Measurements from ENCODE around the gene ATG10.

ATG10 gene

DNA sequence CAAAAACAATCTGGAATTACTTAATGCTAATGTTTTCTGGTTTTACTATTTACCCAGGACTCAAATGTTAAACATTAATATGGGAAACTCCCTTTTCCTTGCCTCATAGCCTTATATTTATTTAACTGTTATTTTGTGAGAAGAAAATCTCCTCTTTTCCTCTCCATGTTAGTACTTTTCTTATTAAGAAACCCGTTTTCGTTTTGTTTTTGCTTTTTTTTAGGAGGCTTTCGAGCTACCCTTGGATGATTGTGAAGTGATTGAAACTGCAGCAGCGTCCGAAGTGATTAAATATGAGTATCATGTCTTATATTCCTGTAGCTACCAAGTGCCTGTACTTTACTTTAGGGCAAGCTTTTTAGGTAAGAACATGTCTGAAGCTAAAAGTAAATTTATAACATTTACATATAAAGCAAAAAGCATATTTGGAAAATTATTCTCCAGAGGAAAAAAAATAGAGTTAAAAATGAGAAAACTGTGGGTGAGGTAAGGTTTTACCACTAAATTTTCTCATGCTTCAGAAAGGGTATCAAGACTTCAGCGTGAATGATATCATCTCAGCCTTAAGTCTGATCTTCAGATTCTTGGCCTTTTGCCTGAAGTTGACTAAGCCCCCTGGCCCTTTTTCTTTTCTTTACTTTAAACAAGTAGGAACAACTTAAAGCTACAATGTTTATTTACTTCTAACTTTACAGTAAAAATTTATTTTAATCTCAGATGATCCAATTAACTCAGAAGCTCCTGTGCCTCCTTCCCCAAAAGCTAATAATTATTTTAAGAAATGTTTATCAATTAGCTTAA is 192.6 kb downstream of the ATG10 start:
- peak; percentile 69 for DNase-seq (ENCODE audit: low spot score)
- FAIRE-seq: peak; percentile 79

DNA sequence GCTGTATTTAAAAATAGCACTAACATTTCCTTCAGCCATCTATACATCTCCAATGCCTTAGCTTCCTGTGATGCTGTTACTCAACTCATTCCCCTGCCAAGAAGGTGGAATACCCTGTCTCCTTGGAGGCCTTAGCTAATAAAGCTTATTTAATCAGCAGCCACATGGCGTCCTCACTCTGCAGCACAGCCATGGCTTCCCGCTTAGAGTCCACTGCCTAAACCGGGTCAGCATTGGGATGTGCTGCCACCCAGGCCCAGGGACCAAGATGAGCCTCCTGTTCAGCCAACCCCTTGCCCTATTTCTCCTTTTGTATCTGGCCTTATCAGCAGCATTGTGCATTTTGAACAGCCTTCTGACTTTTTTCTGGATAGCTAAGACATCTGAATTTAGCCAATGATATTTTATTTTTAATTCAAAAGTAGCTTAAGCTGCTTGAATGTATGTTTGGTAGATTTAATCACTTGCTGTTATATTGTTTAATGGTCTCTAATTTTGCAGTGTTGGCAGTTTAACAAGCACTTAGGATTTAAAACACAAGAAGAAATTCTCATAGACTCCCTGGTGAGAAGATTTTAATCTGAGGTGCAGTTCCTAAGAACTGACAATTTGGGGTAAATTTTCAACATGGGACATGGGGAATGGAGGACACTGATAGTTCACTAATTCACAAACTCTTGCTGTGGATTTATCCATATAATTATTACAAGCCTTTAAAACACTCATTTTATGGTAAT is 193.3 kb downstream of the ATG10 start:
- FAIRE-seq (no peak), DNase-seq (ENCODE audit: low spot score) (peak; percentile 37)

DNA sequence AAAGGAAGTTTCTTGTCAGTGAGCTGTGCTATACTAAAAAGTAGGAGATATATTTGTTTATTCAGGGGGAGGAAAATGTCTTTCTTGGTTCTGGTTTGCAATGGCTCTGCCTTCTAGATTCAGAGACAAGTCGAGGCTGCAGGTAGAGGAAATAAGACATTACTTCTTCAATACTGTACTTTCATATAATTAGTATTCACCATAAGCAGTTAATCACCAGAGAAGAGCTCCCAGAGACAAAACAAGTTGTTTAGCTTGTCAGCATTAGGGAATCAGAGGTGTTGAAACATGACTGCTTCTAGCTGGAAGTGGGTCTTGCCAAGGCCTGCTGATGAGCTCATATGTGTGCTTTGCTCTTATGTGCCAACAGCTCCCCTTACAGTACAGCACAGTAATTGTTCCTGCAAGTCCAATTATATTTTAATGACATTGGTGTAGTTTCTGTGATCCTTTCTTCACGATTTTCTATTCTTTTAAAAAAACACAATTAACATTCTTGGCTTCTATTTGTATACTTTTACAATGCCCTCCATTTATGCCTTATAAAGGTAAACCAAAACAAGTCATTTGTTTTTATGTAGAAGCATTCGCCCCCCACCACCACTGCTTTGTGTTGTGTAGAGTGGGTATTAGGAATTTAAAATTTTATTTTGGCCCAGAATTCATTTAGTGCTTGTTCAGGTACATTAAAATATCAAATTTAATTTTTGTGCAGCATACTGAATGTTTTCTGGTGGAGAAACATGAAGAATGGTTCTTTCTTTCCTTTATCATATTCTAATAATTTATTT is 194.1 kb downstream of the ATG10 start:
- peak; percentile 30 for FAIRE-seq

DNA sequence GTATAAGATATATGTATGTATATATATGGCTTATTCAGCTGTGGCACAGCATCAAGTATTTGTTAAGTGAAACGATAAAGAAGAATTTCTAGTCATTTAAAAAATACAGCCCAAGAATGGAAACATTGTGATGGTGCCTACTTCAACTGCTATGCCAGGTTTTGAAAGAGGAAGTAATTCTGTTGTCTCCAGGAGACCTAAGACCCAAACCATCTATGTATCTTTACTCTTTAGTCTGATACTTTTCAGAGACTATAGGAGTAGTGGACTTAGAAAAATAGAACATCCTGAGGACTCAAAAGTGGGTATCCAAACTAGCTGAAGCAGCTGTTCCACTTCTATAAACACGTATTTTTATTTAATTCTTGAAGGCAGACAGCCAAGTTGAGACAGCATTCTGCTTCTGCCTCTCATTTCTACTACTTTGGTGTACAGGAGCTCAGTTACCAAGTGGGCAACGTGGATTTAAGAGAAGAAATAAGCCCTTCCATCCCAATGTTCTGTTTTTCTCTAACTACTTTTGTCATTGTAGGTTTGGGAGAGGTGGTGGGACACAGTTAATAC is 195.6 kb downstream of the ATG10 start:
- DNase-seq (ENCODE audit: low spot score) (no peak), FAIRE-seq (no peak)

More for the DNA sequence above, 194.1 kb downstream of the ATG10 start:
- DNase-seq (ENCODE audit: low spot score): peak; percentile 66

DNA sequence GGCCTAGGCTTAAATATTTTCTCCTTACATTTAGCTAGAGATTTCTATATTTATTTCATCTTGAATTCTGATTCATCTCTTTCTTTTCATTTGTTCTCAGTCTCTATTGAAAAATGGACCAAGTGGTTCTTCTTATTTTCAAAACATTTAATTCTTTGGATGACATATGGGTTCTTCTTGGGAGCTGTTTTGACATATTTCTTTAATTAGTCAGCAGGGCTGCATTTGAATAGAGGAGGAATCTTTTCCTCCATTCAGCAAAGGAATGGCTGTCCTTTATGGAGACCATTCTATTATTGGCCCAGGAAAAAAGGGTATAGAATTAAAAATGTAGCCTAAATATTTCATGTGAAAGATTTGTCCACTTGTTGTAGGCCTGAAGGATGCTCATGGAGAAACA is 196.5 kb downstream of the ATG10 start:
- no peak for FAIRE-seq
- no peak for DNase-seq (ENCODE audit: low spot score)

DNA sequence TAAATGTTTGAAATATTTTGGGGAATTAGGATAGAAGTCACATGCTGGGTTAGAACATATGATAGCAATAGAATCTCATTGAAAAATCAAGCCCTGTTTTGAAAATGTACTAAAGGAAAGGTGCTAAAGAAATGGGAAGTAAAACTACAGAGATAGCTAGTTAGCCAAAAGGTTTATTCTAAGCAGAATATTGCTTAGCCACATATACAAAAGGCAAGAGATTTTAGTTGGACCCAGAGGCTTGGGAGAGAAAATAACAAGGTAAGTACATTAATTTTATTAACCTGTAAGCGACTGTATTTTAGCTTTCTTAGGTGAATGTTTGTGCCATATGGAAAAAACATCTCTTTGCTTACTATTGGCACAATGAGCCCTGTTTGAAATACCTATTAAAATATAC is 198.1 kb downstream of the ATG10 start:
- FAIRE-seq (no peak), DNase-seq (ENCODE audit: low spot score) (no peak)

DNA sequence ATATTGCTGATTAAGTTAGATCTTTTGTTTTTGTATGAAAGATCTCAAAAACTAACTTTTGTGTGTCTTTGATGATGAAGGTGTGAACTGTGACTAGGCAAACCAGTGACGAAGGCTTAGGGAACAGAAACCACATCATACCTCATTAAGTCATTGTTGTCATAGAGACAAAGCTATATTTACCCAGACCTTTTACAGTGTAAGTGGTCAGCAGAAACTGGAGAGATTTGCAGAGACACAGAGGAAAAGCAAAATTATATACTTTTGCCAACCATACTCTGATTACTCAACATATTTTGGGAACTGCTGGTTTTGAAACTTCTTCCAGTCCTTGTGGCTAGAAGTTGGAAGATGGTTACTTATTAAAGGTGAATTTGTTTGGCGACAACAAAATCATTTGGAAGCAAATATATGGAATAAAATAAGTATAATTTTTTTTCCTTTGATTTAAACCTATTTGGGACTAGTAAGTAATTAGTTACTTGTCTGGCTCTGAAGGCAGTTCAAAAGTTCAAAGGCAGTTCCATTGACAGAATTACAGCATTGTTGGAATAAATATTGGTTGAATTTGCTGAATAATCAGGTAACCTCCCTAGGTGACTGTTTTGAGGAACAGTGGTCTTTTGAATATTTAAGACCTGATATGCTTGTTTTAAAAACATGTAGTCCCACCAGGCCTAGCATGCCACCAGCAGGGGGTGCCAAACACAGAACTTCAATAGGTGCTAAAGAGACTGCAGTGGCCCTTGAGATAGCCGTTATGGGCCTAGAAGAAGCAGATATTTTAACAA is 202.5 kb downstream of the ATG10 start:
- DNase-seq (ENCODE audit: low spot score) (peak; percentile 65), FAIRE-seq (no peak)

DNA sequence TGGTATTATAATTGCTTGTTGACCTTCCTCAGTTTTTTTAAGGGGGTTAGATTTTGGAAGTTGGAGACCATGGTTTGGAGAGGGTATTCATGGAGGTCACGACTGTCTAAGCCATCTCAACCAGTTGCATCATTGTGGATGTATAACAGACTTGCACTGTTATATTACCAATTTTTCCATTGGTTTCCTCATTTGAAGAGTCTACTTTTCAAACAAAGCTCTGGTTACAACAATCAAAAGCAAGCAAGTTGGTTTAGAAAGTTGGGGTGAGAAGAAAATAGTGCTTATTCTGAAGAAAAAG is 203.0 kb downstream of the ATG10 start:
- DNase-seq (ENCODE audit: low spot score): no peak
- no peak for FAIRE-seq

DNA sequence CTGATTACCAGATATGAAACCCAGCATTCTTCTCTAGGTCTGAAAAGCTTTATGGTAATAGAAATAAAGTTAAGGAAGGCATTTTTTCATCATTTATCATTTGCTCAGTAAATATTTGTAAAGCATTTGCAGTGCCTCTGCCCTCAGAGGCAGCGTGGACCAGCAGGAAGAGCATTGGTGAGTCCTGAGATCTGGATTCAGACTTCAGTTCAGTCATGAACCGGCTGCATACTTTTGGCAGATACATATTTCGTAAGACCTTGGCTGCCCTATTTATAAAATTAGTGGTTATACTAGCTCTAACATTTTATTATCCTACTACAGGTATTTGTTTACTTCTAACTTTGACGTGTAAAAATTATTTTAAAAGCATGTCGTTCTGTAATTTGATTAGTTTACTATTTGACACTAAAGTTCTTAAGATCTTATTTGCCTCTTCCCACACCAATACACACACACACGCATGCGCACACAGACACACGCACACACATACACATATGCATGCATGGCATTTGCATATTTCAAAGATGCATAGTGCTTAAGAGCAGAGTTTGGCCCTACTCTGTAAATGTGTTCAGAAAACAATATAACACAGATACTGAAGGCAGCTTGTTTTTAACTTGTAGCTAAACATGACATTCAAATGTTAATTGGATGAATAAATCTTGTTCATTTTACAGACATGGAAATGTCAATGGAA is 204.4 kb downstream of the ATG10 start:
- FAIRE-seq: no peak
- DNase-seq (ENCODE audit: low spot score): no peak

DNA sequence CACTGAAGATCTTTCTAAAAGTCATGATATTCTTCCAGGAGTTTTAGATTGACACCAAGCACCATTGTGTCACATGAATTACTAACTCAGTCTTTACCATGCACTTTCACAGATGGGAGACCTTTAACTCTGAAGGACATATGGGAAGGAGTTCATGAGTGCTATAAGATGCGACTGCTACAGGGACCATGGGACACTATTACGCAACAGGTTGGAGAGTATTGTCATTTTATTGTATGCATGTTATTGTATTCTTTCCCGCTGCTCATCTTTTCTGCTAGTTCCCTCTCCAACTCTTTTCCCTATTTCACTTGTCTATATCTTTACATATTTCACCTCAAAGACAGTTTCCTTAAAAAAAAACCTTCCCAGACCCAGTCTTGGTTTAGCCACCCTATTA is 206.6 kb downstream of the ATG10 start:
- DNase-seq (ENCODE audit: low spot score) (no peak), FAIRE-seq (no peak)

DNA sequence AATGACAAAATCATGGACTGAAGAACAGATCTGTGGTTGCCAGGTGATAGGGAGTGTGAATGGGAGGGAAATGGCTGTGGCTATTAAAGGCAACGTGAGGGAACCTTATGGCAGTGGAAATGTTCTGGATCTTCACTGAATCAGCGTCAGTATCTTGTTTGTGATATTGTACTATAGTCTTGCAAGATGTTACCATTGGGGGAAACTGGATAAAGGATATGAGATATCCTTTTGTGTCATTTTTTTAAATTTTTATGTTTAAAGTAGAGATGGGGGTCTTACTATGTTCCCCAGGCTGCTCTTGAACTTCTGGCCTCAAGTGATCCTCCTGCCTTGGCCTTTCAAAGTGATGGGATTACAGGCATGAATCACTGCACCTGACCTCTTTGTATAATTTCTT is 210.8 kb downstream of the ATG10 start:
- FAIRE-seq (no peak), DNase-seq (ENCODE audit: low spot score) (no peak)

DNA sequence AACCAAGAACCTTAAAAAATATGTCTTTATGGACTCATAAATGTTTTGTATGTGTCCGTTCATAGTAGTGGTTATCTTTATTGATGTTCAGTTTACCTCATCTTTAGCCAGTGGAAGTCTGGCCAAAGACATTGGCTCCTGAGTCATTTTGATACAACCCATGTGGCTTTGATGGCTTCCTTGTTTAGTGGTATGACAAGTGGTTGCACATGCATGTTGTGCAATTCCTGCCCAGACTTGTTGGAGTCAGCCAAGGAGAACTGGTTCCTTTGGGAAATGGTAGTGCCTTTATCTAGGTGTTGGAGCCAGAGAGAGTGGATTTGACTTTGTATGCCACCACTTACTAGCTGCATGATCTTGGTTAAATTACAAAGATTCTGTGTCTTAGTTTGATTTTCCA is 212.0 kb downstream of the ATG10 start:
- FAIRE-seq: no peak
- peak; percentile 4 for DNase-seq (ENCODE audit: low spot score)

DNA sequence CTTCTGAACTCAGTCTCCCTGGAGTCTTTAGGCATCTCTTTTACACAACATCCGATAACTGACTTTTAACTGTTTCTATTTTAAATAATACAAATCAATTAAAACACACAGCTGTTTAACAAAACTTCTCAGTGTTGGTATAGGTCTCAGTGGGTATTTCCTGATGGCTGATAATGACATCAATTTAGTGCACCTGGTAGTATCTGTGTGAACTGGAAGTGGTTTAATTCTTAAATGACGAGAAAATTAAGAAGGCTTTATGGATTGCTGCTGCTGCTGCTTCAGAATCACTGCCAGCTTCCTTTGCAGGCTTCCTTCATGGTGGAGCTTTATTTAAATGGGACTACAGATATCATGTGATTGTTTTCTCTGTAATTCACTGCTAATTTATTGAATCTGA is 214.0 kb downstream of the ATG10 start:
- FAIRE-seq (no peak), DNase-seq (ENCODE audit: low spot score) (no peak)

DNA sequence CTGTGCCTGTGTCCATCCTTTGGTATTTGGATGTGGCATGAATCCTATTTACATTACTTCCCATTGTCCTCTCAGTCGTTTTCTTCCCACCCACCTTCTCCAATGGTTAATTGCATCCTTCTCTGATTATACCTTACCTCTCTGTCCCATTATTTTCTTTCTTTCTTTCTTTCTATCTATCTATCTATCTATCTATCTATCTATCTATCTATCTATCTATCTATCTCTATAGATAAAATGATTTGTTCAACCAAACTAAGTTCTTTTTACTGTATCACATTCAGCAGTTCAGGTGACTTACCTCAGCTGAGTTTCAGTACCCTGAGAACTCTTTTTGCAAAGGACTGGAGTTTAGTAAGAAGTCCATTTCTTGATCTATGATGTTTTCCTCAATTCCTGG is 225.7 kb downstream of the ATG10 start:
- no peak for FAIRE-seq
- DNase-seq (ENCODE audit: low spot score): no peak

DNA sequence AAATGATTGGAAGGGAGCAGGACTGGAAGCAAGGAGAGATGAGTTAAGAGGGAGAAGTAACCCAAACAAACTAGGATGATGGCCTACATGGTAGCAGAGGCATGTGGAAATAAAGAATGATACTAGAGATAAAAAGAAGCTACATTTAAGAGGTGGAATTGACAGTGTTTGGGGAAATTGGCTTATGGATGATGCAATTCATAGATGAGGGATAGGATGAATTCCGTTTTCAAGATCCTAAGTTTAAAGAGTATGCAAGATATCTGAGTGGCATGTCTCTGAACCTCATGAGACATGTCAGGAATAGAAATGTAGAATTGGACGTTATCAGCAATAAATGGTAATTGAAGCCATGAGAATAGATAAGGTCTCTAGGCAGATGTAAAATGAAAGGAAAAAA is 232.7 kb downstream of the ATG10 start:
- FAIRE-seq (no peak), DNase-seq (ENCODE audit: low spot score) (no peak)

DNA sequence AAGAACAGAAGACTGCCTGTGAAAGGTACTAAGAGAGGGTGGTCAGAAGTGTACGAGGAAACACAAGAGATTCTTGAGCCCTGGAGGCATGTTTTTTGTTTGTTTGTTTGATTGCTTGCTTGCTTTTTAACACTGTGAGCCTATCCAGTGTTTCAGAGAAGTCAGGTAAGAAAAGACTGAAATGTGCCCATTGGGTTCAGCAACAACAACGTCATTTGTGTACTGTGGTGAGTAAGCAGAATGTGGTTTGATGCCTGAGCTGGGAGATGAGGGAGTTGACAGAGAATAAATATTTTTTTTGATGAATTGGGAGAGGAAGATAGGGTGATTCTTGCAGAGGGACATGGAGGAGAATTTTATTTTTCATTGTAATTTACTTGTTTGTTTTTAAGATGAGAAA is 233.2 kb downstream of the ATG10 start:
- DNase-seq (ENCODE audit: low spot score) (no peak), FAIRE-seq (no peak)

DNA sequence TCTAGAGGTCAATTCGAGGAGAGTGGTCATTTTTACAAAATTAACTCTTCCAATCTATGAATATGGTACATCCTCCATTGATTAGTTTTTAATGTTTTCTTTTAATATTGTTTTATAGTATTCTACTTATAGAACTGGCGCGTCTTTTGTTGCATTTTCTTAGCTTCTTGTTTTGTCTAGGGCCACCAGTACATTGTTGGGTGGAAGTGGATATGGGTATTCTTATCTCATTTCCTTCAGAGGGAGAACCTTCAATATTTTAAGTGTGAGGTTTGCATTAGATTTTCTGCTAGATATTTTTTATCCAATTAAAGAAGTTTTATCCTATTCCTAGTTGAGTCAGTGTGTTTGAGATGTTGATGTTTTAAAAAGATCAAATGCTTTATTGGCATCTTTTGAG is 236.5 kb downstream of the ATG10 start:
- DNase-seq (ENCODE audit: low spot score) (no peak), FAIRE-seq (no peak)

DNA sequence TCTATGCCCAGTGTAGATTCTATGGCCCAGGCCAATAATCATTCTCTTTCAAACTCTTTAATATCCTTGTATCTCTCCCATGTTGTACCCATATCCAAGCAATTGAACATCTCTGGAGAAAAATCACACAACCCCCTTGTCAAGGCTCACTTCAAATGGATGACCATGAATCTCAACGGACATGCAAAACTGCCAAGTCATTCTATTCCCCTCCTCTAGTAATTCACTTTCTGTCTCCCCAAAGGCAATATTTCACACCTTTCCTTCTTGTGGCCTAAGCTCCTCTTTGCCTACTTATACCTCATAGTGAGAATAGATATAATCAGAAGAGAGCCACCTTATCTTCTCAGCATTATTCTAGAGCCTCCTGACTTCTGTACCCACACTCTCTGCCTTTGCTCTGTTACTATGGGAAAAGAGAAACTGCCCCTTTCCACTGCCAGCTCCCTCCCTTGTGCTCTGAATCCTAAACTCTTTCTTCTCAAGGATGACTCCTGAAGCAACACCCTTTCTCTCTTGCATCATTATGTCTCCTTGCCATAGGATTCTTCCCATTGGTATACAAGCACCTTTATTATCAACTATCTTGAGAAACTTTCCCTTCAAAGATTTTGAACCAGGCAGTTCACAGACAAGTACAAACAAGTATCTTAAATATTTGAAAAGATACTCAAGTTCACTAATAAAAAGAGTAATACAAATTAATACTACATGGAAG is 240.2 kb downstream of the ATG10 start:
- no peak for FAIRE-seq
- DNase-seq (ENCODE audit: low spot score): no peak

DNA sequence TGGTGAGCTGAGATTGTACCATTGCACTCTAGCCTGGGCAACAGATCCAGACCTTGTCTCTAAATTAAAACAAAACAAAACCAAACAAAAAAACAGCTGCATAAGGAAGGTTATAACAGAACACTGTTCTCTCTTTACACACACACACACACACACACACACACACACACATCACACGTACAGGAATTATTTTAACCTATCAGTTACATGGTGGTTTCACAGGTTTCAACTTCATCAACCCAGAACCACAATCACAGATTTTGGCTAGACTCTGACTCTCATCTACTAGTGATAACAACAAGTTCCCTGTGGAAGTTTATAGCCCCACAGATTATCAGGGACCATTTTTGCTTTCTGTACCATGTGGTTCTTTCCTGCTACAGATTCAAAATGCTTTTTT is 246.1 kb downstream of the ATG10 start:
- FAIRE-seq (no peak), DNase-seq (ENCODE audit: low spot score) (no peak)

All from RCC 7860 (cell line).